Fibroblast of peridontal ligament (primary cell): Measurements from ENCODE around the gene SCN10A.

ENCODE experiments used
- DNase-seq: peaks from one replicate; pipeline ENCODE4 v3.0.0-alpha.2; 2010; ENCODE audit errors: extremely low read depth

SCN10A gene

GRCh38 chr3:38651153-38651789, 164.7 kb downstream of the SCN10A start:
- DNase-seq = peak; percentile 22

- no peak for DNase-seq
Measured at GRCh38 chr3:38650248-38650951, 165.6 kb downstream of the SCN10A start.

DNA sequence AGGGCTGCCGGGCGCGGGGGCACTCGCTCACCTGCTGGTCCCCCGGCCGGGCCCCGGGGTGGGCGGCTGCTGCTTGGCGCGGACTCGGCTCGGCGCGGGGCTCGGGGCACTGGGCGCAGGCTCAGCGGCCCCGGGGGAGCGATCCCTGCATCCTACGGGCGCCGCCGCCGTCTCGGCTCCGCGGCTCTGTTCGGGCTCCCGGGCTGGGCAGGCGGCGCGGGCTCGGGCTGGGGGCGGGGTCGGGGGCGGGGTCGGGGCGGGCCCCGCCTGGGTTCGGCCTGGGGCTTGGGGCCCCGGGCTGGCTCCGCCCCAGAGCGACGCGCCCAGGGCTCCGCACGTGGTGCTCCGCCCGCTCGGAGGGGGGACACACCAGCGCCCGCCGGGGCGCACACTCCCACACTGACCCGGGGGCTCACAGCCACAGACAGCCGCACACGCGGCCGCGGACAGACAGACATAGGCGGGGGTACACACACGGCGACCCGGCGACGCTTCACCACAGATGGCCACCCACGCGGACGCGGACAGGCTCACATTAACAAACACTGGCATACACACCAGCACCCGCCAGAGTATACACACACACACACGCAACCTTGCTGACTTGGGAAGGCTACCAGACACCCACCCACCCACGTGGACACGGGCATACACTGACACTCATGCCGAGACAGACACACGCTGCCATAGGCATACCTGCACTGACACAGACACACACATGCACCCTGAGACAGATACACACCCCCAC, 166.3 kb downstream of the SCN10A start, which contains the start of gene SCN5A:
Gene SCN5A, minus strand, starts transcription at position 188 of the 748 bp plus-strand sequence. CDS start 16,380 bp downstream, outside the sequence.
- no peak for DNase-seq

GRCh38 chr3:38648659-38649499, 167.1 kb downstream of the SCN10A start:
- no peak for DNase-seq

GRCh38 chr3:38648024-38648658, 167.9 kb downstream of the SCN10A start:
- DNase-seq = no peak

DNA sequence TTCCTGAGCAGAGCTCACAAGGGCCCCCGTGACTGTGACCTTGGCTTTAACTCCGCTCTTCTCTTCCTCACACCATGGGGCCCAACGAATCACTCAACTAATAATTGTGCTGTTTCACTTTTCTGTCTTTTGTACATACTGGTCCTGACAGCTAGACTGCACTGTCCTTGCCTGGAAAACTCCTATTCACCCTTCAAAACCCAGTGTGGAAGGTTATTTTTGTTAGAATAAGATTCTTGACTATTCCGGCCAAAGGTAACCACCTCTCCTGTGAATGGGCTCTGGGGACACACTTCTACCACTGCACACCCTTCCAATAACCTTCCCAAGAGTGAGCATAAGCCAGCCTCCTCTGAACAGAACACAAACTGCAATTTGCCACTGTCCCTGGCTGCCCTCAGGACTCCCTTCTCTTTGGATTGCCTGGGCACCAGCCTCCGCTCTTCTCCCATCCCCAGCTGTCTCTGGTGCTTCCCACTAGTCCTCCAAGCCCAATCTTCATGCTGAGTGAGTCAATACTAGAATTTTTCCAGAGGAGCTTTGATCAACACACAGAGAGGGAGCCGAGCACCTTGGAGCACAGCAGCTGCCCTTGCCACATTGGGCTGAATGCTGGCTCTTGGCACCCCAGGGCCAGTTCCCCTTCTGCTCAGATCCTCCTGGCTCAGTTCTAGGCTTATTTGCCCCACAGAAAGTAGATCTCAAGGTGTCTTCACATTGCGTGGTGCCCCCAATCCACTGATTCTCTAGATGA, 168.6 kb downstream of the SCN10A start:
- no peak for DNase-seq
